ENCODE data around the gene FANCI. TPM values are rescaled to one million over a fixed set of nuclear protein-coding genes. Genes with fewer than 3 reads are reported as not detected.
A peak's percentile ranks its signal among the peaks of the same experiment; 100 is the strongest.

The FANCI gene
- total RNA-seq, 1 experiment from 2014 or later = 135 TPM

GRCh38 chr15:89345248-89345647 is 101.5 kb downstream of the FANCI start:
- DNase-seq = no peak
- H3K27me3 ChIP-seq = peaks cover 24% of the 10 kb centered on the region
- no peaks in the 10 kb centered on the region for H3K4me1 ChIP-seq
- no peak overlapping the region for H3K4me3 ChIP-seq
- no peaks in the 10 kb centered on the region; the same call in 1 of the 2 replicates for H3K9me3 ChIP-seq (replicated peaks)
- no peaks in the 10 kb centered on the region for H3K36me3 ChIP-seq
- H3K27ac ChIP-seq = no peak overlapping the region

GRCh38 chr15:89346516-89347231 is 102.9 kb downstream of the FANCI start:
- Histone ChIP-seq H3K9me3 (replicated peaks) (no peaks in the 10 kb centered on the region; the same call in 1 of the 2 replicates), H3K27me3 (peaks cover 16% of the 10 kb centered on the region), H3K27ac (no peak overlapping the region), H3K4me3 (no peak overlapping the region), H3K4me1 (no peaks in the 10 kb centered on the region), H3K36me3 (no peaks in the 10 kb centered on the region)
- DNase-seq = no peak

- no peaks in the 10 kb centered on the region for H3K36me3 ChIP-seq
- H3K27me3 ChIP-seq = peaks cover 19% of the 10 kb centered on the region
- DNase-seq = no peak
- no peak overlapping the region for H3K27ac ChIP-seq
- H3K9me3 ChIP-seq (replicated peaks) = no peaks in the 10 kb centered on the region; the same call in 1 of the 2 replicates
- H3K4me1 ChIP-seq = no peaks in the 10 kb centered on the region
- no peak overlapping the region for H3K4me3 ChIP-seq
These were observed 105.4 kb downstream of the FANCI start for GRCh38 chr15:89349206-89349558.

DNA sequence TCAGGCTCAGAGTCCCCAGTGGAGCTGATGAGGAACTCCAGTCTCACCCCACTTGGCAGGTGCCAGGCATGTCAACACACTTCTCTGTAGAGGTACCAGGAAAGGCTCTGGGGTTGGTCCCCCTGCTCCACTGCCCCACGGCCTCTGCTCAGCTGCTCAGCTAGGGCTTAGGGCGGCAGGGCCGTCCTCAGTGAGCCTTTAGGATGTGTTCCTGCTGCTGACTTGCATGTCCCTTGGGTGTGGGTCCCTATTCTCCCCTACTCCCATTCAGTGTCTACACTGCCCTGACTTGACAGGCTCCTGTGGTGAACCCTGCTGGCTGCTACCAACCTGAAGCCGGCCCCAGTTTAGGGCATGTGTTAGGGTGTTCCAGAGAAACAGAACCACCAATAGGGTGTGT is 108.7 kb downstream of the FANCI start:
- Histone ChIP-seq H3K27me3 (peaks cover 31% of the 10 kb centered on the region), H3K9me3 (replicated peaks) (no peaks in the 10 kb centered on the region)

GRCh38 chr15:89353991-89354390 is 110.2 kb downstream of the FANCI start:
- H3K27me3 ChIP-seq = peaks cover 28% of the 10 kb centered on the region
- no peak for DNase-seq
- no peaks in the 10 kb centered on the region for H3K36me3 ChIP-seq
- H3K4me3 ChIP-seq = no peak overlapping the region
- H3K4me1 ChIP-seq = no peaks in the 10 kb centered on the region
- no peaks in the 10 kb centered on the region for H3K9me3 ChIP-seq (replicated peaks)
- no peak overlapping the region for H3K27ac ChIP-seq

More for the DNA sequence above, 108.7 kb downstream of the FANCI start:
- Histone ChIP-seq H3K27ac (no peak overlapping the region), H3K36me3 (no peaks in the 10 kb centered on the region), H3K4me3 (no peak overlapping the region), H3K4me1 (no peaks in the 10 kb centered on the region)
- no peak for DNase-seq

DNA sequence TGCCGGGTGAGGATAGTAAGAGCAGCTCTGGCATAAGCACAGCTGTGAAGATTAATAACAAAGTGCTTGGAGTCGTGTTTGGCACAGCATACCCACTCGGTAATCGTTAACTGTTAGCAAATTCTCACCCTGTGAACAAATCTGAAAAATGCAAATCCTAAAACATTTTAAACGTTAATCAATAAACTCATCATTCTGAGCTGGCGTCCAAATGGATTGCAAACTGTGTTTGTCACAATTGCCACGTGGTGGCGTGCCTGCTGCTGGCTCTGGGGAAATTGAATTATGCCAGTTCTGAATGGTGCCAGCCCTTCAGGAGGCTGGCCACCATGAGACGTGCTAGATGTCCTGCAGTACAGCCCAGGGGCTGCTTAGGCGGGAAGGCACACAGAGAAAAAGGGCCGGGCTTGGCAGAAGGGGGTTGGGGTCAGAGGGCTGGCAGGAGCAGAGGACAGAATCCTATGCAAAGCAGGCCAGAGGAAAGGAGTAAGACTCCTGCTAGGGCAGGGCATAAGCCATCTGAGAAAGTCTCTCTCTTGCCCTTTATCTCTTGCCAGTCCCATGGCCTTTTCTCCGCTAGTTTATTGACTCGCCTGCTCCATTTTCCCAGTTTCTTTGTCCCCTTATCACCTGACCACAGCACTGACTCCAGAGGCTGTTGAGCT is 113.0 kb downstream of the FANCI start:
- H3K4me1 ChIP-seq = no peaks in the 10 kb centered on the region
- no peak overlapping the region for H3K4me3 ChIP-seq
- peaks cover 21% of the 10 kb centered on the region for H3K27me3 ChIP-seq
- H3K9me3 ChIP-seq (replicated peaks) = no peaks in the 10 kb centered on the region
- no peak overlapping the region for H3K27ac ChIP-seq
- DNase-seq = no peak
- H3K36me3 ChIP-seq = no peaks in the 10 kb centered on the region

DNA sequence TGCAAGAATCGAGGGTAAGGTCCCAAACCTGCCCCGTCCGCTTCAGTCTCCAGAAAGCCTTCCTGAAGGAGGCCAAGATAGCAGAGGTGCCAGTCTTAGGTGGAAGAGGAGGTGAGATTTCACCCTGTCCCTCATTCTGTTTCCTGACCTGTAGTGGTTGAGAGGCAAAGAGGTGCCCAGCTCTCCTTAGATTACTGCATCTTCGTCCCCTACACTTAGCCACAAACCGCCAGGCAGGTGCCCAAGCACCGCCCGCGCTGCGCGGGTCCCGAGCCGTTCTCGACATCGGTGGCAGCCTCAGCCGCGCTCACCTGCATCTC is 114.6 kb downstream of the FANCI start:
- no peak overlapping the region for H3K27ac ChIP-seq
- no peak for DNase-seq
- peak overlapping the region; percentile 45 for H3K4me3 ChIP-seq
- H3K27me3 ChIP-seq = peaks cover 21% of the 10 kb centered on the region
- no peaks in the 10 kb centered on the region for H3K9me3 ChIP-seq (replicated peaks)
- no peaks in the 10 kb centered on the region for H3K36me3 ChIP-seq
- no peaks in the 10 kb centered on the region for H3K4me1 ChIP-seq

DNA sequence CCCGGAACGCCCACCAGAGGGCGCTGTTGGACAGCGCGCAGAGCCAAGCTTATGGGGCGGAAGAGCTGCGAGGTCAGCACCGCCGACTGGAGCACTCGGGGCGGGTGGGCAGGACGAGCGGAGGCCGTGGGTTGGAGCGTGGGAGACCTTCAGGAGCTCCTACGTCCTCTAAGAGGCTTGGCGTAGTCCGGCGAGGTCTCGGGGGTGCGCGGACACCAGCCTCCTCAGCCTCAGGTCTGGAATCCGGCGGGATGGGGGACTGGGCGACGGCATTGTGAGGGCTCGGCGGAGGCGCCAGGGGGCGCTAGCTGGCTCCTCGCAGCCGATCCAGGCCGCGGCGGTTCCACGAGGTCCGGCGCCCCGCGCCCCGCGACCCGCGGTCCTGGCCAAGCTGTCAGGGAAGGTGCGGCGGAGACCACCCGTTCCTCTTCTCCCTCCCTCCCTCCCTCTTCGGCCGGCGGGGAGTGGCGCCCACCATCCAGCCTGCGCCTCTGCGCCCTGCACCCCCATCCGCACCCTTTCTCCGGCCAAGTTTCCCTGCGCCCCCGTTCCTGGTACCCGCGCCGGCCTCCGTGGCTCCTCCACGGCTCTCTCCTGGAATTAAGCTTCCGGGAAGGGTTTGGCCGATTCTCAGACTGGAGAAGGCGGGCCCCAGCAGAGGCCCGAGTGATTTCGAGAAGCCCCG is 115.1 kb downstream of the FANCI start:
- Histone ChIP-seq H3K36me3 (no peaks in the 10 kb centered on the region), H3K9me3 (replicated peaks) (no peaks in the 10 kb centered on the region), H3K27ac (no peak overlapping the region), H3K4me3 (peak overlapping the region; percentile 45), H3K4me1 (no peaks in the 10 kb centered on the region), H3K27me3 (peaks cover 18% of the 10 kb centered on the region)
- DNase-seq = peak; percentile 49 to 74

- H3K9me3 ChIP-seq (replicated peaks) = no peaks in the 10 kb centered on the region
- H3K36me3 ChIP-seq = no peaks in the 10 kb centered on the region
- H3K4me3 ChIP-seq = no peak overlapping the region
- H3K27ac ChIP-seq = no peak overlapping the region
- DNase-seq = no peak
- no peaks in the 10 kb centered on the region for H3K4me1 ChIP-seq
- H3K27me3 ChIP-seq = peaks cover 15% of the 10 kb centered on the region
These were observed 115.9 kb downstream of the FANCI start for GRCh38 chr15:89359471-89360293.

- H3K27me3 ChIP-seq = peaks cover 14% of the 10 kb centered on the region; the same call in 1 of the 2 replicates
- no peak overlapping the region for H3K27ac ChIP-seq
These were observed 116.7 kb downstream of the FANCI start for GRCh38 chr15:89360294-89360971.

DNA sequence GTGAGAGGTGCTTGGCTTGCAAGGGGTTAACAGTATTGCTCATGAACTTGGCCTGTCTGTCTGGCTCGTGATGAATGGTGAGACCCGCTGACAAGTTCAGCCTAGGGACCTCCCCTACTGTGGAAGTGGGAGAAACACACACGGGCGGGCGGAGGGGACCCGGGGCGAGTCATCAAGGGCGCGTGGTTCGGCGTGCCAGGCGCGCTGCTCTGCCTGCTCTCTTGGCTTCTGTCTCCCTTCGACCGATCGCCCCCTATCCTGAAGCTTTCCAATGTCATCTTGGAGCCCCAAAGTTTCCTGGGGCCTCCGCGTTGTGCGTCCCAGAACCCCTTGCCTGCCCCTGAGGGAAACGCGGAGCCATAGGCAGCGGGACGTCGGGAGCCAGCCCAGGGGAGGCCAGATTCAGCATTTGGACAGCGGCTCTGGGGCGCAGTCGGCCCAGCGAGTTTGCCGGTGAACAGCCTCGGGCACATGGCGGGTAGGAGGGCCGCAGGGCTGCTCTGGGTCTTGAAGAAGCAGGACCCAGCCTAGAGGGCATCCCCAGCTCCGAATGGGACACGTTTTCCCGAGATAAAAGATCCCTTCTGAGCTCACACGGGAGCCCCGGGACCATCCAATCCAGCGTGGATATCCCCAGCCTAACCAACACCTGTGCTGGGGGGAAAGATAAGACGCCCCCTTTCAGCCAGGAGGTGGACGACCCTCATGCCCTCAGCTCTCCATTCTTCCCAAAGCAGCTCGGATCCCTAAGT is 117.8 kb downstream of the FANCI start:
- Histone ChIP-seq H3K27me3 (peaks cover 14% of the 10 kb centered on the region), H3K4me1 (no peaks in the 10 kb centered on the region), H3K36me3 (no peaks in the 10 kb centered on the region), H3K9me3 (replicated peaks) (no peaks in the 10 kb centered on the region), H3K4me3 (no peak overlapping the region), H3K27ac (no peak overlapping the region)
- DNase-seq = peak; percentile 40 to 54

More at GRCh38 chr15:89360294-89360971, 116.7 kb downstream of the FANCI start:
- H3K4me1 ChIP-seq = no peaks in the 10 kb centered on the region
- no peaks in the 10 kb centered on the region for H3K9me3 ChIP-seq (replicated peaks)
- no peaks in the 10 kb centered on the region for H3K36me3 ChIP-seq
- DNase-seq = no peak
- H3K4me3 ChIP-seq = no peak overlapping the region

- H3K9me3 ChIP-seq (replicated peaks) = no peaks in the 10 kb centered on the region
- peaks cover 6% of the 10 kb centered on the region for H3K27me3 ChIP-seq
- H3K27ac ChIP-seq = no peak overlapping the region
- no peak for DNase-seq
- no peaks in the 10 kb centered on the region for H3K4me1 ChIP-seq
- no peaks in the 10 kb centered on the region for H3K36me3 ChIP-seq
- no peak overlapping the region for H3K4me3 ChIP-seq
These were observed 118.7 kb downstream of the FANCI start for GRCh38 chr15:89362203-89363101.

- Histone ChIP-seq H3K27ac (no peak overlapping the region), H3K4me3 (no peak overlapping the region), H3K36me3 (no peaks in the 10 kb centered on the region), H3K9me3 (replicated peaks) (no peaks in the 10 kb centered on the region), H3K4me1 (no peaks in the 10 kb centered on the region), H3K27me3 (peaks cover 3% of the 10 kb centered on the region; the same call in 1 of the 2 replicates)
- no peak for DNase-seq
These were observed 119.4 kb downstream of the FANCI start for GRCh38 chr15:89363133-89363532.

All from SJCRH30 (cell line).